ENCODE results near the gene IFNL3. TPM values are rescaled to one million over a fixed set of nuclear protein-coding genes. Genes with fewer than 3 reads are reported as not detected.

Gene IFNL3
- total RNA-seq, 4 donors from 2014 or later: not detected

GRCh38 chr19:39218230-39219007, 26.4 kb downstream of the IFNL3 start:
- TF ChIP-seq, protein P1, sequence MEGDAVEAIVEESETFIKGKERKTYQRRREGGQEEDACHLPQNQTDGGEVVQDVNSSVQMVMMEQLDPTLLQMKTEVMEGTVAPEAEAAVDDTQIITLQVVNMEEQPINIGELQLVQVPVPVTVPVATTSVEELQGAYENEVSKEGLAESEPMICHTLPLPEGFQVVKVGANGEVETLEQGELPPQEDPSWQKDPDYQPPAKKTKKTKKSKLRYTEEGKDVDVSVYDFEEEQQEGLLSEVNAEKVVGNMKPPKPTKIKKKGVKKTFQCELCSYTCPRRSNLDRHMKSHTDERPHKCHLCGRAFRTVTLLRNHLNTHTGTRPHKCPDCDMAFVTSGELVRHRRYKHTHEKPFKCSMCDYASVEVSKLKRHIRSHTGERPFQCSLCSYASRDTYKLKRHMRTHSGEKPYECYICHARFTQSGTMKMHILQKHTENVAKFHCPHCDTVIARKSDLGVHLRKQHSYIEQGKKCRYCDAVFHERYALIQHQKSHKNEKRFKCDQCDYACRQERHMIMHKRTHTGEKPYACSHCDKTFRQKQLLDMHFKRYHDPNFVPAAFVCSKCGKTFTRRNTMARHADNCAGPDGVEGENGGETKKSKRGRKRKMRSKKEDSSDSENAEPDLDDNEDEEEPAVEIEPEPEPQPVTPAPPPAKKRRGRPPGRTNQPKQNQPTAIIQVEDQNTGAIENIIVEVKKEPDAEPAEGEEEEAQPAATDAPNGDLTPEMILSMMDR (IDR thresholded peaks at IDR 0.05; ENCODE audit: low read depth): no peak

- TF ChIP-seq, protein P1 (IDR thresholded peaks at IDR 0.05; ENCODE audit: low read depth): no peak
These were observed 27.7 kb downstream of the IFNL3 start for GRCh38 chr19:39217094-39217493.

DNA sequence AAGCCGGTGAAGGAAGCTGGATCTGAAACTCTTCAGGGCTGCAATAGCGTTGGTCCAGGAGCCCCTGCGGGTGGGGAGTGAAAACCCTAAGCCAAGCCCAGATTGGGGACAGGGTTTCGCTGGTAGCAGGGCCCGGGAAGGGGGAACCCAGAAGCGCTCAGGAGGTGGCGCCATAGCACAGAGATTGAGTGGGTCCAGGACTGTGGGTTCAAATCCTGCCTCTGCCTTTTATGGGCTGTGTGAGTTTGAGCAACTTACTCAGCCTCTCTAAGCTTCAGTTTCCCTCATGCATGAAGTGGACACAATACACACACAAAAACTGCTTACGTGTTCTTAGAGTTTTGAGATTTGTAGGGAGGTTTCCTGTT, 32.4 kb downstream of the IFNL3 start:
- TF ChIP-seq, protein P1 (IDR thresholded peaks at IDR 0.05; ENCODE audit: low read depth): no peak

DNA sequence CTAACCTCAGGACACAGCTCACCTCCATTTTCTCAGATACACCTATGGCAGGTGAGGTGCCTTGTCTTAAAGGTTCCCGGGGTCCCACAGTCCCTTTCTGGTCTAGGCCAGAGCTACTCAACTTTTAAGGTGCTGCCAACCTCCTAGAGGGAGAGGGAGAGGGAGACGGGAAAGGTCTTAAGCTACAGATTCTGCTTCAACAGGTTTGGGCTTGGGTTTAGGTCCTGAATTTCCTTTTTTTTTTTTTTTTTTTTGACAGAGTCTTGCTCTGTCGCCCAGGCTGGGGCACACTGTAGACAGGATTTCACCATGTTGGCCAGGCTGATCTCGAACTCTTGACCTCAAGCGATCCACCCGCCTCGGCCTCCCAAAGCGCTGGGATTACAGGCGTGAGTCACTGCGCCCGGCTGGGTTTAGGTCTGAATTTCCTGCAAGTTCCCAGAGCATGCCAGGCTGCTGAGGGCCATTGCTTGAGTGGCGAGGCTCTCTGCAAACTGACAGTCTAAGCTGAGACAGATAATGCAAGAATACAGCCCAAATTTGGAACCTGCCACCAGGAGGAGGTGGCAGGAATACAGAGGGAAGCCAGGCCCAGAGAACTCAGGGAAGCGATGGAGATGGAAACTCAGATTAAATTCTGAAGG, 33.0 kb downstream of the IFNL3 start:
- TF ChIP-seq, protein P1 (IDR thresholded peaks at IDR 0.05; ENCODE audit: low read depth): no peak

DNA sequence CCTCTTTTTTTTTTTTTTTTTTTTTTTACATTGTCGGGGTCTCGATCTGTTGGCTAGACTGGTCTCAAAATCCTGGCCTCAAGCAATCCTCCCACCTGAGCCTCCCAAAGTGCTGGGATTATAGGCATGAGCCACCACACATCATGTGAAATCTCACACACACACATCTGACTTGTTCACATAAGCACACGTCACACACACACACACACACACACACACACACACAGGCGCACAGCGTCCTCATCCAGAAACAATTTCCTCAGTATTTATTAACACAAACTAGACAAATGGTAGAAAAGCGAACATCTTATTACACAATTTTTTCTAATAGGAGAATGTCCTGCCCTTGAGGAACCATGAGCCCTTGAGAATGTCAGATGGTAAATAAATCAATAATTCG, 35.6 kb downstream of the IFNL3 start:
- TF ChIP-seq, protein P1 (IDR thresholded peaks at IDR 0.05; ENCODE audit: low read depth): no peak

DNA sequence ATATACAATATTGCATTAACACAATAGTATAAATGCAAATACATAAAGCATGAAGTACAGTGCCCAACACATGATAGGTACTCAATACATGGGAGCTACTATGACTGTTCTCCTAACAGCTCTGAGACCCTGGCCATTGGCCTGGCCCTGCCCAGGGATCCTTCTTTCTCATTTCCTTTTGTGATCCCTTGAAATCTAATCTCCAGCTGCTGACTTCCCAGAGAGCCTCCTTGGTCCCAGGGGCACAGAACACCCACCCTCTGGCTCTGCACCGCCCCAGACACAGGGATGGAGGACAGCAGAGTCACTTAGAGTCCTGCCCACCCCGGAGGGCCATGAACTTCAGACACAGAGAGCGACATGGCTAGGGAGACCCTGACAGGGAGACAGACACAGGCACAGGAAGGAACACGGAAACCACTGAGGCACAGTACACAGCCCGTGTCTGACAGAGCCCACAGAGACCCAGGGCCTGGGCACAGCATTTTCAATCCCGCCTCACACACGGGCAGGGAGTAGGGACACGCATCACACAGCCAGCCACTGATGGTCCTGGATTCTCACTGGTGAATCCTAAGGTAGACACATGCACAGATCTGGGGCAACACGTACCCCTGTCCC, 36.5 kb downstream of the IFNL3 start:
- TF ChIP-seq, protein P1 (IDR thresholded peaks at IDR 0.05; ENCODE audit: low read depth): no peak

DNA sequence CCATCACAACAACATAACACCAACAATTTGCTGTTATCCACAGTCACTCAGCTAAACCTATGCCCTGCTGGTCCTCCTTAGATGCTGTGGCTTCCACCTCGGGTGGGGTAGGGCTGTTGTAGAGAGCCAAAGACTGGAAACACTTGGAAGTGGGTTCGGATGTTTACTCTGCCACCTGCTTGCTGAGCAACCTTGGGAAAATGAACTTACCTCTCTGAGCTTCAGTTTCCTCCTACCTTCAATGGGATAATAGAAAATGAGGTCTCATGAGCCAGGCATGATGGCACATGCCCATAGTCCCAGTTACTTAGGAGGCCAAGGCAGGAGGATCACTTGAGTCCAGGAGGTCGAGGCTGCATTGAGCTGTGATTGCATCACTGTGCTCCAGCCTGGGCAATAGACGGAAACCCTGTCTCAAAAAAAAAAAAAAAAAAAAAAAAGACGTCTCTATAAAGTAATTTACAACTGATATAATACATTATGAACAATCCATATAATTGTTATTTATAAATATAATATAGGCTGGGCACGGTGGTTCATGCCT, 37.4 kb downstream of the IFNL3 start:
- TF ChIP-seq, protein P1 (IDR thresholded peaks at IDR 0.05; ENCODE audit: low read depth): no peak

Measured in subcutaneous adipose tissue (tissue), 4 donors.